NCI-H187 (cell line): ENCODE results near the gene ARL15.
A peak's percentile ranks its signal among the peaks of the same experiment; 100 is the strongest.

Experiments used
- DNase-seq, 2 experiments: peaks; one replicate each; lab custom pipeline; 2025; lab: John Stamatoyannopoulos, UW

The ARL15 gene

DNA sequence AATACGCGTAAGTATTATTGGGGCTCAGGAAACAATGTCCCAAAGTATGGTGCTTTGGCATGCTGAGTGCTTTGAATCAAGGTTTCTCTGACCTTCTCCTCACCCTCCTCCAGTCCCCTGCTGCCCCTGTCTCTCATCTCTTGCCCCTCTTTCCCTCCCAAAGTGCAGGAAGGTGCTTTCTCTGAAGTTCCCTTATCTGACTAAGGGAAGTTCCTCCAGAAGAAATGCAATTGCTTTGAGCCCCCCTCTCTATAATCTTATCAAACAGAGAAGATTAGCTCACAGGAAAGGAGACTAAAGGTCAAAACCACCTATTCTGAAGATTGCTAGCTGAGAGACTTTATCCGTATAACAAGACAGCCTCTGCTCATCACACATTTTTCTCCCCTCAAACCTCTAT lies 288.1 kb downstream of the ARL15 start:
- no peak for DNase-seq

- DNase-seq = no peak
Observed at GRCh38 chr5:54021431-54022164, 288.8 kb downstream of the ARL15 start.

GRCh38 chr5:54018438-54018837 lies 291.9 kb downstream of the ARL15 start:
- no peak for DNase-seq

- DNase-seq = no peak
Observed at GRCh38 chr5:54017580-54017979, 292.8 kb downstream of the ARL15 start.

DNA sequence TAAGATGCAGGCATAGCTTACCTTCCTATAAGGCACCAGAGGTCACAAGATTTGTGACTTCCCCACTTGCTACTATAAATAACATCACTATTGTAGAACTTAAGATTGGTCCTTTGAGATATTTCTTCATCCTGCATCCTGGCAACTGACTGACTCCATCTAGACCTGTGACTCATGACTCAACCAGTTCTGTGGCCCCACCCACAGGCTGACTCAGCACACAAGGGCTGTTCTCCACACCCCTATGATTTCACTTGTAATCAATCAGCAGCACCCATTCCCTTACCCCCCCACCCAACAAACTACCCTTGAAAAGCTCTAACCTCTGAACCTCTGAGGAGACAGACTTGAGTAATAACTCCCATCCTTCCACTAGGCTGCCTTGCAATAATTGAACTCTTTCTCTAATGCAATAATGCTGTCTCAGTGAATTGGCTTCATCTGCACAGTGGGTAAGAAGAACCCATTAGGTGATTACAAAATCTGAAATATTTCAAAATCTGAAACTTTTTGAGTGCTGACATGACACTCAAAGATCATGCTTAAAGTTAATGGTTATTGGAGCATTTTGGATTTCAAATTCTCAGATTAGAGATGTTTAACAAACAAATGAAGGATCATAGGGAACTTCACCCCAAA lies 296.7 kb downstream of the ARL15 start:
- no peak for DNase-seq

- DNase-seq = no peak
Observed at GRCh38 chr5:54009828-54010227, 300.5 kb downstream of the ARL15 start.

- DNase-seq = no peak
Observed at GRCh38 chr5:54009357-54009756, 301.0 kb downstream of the ARL15 start.

GRCh38 chr5:54007827-54008777 lies 302.3 kb downstream of the ARL15 start:
- no peak for DNase-seq

- DNase-seq = no peak
Observed at GRCh38 chr5:54004697-54005096, 305.7 kb downstream of the ARL15 start.

- no peak for DNase-seq
Observed at GRCh38 chr5:54002779-54003178, 307.6 kb downstream of the ARL15 start.

- no peak for DNase-seq
Observed at GRCh38 chr5:54001976-54002775, 308.2 kb downstream of the ARL15 start.

GRCh38 chr5:54000011-54000410 lies 310.4 kb downstream of the ARL15 start:
- no peak for DNase-seq

- DNase-seq = no peak
Observed at GRCh38 chr5:53997736-53998627, 312.4 kb downstream of the ARL15 start.

DNA sequence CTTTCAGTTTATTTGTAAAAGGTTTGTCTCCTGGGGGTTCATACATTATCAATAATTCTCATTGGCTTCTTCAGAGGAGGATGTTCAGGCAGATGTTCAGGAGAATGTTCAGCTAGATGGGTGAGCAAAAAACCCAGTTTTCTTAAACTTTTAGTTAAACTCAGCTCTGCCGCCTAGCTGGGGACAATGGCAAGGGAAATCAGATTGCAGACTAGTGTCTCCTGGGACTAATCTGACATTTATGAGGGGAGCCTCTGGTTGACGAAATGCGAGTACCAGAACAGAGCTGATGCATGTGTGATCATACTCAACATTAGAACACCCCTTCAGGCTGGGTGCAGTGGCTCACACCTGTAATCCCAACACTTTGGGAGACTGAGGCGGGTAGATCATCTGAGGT lies 314.4 kb downstream of the ARL15 start:
- no peak for DNase-seq

DNA sequence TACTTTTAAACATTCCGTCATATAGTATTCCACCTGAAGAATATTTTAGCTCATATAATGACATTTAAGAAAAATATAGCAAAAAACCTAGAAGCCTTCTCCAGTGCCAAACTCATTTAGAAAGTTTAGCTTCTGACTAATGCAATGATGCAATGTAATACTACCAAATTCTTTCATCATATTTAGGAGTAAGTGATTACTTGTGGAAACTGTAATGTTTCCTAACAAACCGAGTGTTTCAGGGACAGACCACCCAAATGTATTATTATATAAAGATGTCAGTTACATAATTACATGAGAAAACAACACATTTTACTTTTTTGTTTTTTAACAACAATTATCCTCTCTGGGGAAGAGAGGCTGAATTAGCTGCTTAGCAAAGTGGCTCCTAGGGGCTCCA lies 316.2 kb downstream of the ARL15 start:
- no peak for DNase-seq

DNA sequence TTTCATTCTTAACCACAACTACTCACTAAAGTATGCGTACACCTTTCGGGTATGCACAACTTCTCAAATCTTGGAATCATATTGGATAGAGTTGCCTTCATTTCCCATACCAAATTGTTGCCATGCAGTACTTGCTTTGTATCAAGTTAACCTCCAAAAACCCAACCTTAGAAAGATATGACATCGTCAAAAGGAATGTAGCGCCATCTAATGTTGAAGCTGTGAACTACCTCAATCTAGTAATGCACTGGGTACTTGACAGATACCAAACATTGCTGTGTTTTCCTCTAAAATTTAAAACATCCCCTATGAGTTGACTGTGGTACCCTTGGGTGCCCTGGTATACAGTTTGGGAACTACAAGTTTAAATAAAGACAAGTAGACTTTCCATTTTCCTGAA lies 318.4 kb downstream of the ARL15 start:
- DNase-seq = peak; percentile 6 to 8

- DNase-seq = no peak
Observed at GRCh38 chr5:53987101-53987500, 323.3 kb downstream of the ARL15 start.

GRCh38 chr5:53985796-53986195 lies 324.6 kb downstream of the ARL15 start:
- no peak for DNase-seq

- no peak for DNase-seq
Observed at GRCh38 chr5:53984971-53985370, 325.4 kb downstream of the ARL15 start.

DNA sequence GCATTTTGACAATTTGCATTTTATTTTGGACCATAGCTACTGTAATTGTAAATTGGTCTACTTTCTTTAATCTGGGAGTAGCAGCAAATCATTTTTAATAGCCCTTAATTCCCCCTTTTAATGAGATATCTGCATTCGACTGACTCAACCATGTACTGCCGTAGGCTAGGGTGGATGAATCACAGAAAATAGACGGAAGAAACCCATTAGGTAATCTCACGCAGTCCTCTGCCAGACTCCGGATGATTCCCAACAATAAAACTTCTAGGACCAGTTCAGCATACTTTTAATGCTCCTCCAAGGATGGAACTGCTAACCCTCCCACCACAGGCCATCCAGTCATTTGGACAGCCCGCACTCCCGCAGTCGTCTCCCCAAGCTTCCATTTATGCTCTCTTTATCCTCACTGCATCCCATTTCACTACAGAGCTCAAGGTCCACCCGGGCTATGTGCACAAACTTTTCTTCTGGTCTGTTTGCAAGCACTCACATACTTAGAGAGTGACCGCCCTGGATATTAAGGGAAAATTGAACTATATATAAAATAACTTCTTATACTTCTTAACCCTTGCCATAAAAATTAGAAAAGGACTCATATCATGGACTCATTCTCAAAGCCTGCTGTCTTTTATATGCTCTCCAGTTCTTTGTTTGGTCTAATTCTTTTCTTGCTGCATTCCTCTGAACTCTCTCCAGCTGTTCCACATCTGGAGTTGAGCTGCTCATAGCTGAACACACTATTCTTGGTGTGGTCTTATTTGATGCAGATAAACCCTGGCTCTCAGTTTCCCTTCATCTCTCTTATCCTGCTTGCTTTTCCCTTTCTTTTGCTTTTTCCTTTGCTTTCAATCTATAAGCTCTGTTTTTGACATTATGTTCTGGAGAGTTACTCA lies 326.6 kb downstream of the ARL15 start:
- DNase-seq = no peak
